ENCODE data around the gene AREL1. TPM values are rescaled to one million over a fixed set of nuclear protein-coding genes. Genes with fewer than 3 reads are reported as not detected.

Gene AREL1
- total RNA-seq, 1 experiment from 2014 or later, result 98.4 TPM

- Histone ChIP-seq H3K27me3 (ENCODE audit: insufficient read depth, low read depth) (no peaks in the 10 kb centered on the region), H3K27ac (no peak overlapping the region), H3K4me2 (no peak overlapping the region), H2AFZ (no peak overlapping the region), H3K9me2 (ENCODE audit: insufficient read depth) (no peaks in the 10 kb centered on the region), H4K20me1 (ENCODE audit: insufficient read depth) (no peaks in the 10 kb centered on the region), H3K4me3 (no peak overlapping the region), H3K36me3 (ENCODE audit: low read depth) (no peaks in the 10 kb centered on the region), H3K4me1 (replicated peaks; ENCODE audit: insufficient read depth) (peaks cover 39% of the 10 kb centered on the region), H3K9me3 (ENCODE audit: insufficient read depth, low read depth) (no peaks in the 10 kb centered on the region), H3K79me2 (ENCODE audit: low read depth) (no peaks in the 10 kb centered on the region), H3F3A (ENCODE audit: insufficient read depth, low read depth) (peaks cover 15% of the 10 kb centered on the region; the same call in 1 of the 2 replicates)
- POLR2A ChIA-PET (ENCODE audit: unreplicated experiment), result interaction anchor here (0.5 to 0.9 kb wide), 3 partner anchors 9 to 76 kb away, joined by 3 to 18 read pairs (median 4); no protein-coding TSS in a partner anchor
- TF ChIP-seq EZH2 (IDR thresholded peaks at IDR 0.05; ENCODE audit: low read depth) (no peak), CTCF (conservative IDR thresholded peaks at IDR 0.05) (no peak)
- CTCF ChIA-PET, result interaction anchor here (0.9 to 1.8 kb wide), 2 partner anchors 9 to 38 kb away, joined by 4 to 6 read pairs; no protein-coding TSS in a partner anchor
- DNase-seq, result peak in 1 of 2 experiments; percentile 71
- BruUV-seq (replicated peaks), result no TSS peak
- intact Hi-C loops (cut with micrococcal nuclease; ENCODE audit: unreplicated experiment), result no loop called here
These were observed 65.0 kb downstream of the AREL1 start for GRCh38 chr14:74647678-74648461.

DNA sequence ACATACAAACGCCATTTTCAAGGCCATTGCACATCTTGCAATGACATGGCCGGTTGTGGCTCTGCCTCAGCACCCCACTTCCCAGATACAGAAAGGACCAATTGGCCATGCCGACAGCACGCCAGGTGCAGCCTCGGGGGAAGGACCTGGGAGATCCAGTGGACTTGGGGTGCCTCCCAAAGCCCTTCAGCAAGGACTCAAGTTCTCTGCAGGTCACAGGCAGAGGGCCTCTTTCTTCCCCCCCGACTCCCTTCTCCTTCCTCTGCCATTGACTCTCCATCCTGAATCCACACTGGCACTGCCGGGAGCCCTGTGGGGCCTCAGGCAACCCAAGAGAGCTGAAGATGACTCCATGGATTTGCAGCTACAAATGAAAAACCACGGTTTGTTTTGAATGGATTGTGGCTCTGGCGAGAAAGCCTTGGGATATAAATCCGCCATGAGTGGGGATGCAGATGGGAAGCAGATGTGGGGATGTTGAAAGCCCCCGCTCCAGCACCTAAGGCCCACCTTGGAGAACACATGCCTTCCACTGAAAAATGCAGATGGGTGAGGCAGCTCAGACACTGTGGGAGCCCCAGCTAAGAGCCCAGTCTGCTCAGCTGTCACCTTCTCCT is 65.7 kb downstream of the AREL1 start:
- intact Hi-C loops (cut with micrococcal nuclease; ENCODE audit: unreplicated experiment), result no loop called here
- Histone ChIP-seq H3K4me3 (no peak overlapping the region), H3K79me2 (ENCODE audit: low read depth) (no peaks in the 10 kb centered on the region), H2AFZ (no peak overlapping the region), H3K9me3 (ENCODE audit: insufficient read depth, low read depth) (no peaks in the 10 kb centered on the region), H3K4me1 (replicated peaks; ENCODE audit: insufficient read depth) (peaks cover 36% of the 10 kb centered on the region), H3F3A (ENCODE audit: insufficient read depth, low read depth) (peaks cover 15% of the 10 kb centered on the region; the same call in 1 of the 2 replicates), H3K27ac (no peak overlapping the region), H4K20me1 (ENCODE audit: insufficient read depth) (no peaks in the 10 kb centered on the region), H3K27me3 (ENCODE audit: insufficient read depth, low read depth) (no peaks in the 10 kb centered on the region), H3K9me2 (ENCODE audit: insufficient read depth) (no peaks in the 10 kb centered on the region), H3K4me2 (no peak overlapping the region), H3K36me3 (ENCODE audit: low read depth) (no peaks in the 10 kb centered on the region)
- CTCF ChIA-PET, result interaction anchor here (1.8 kb wide), 1 partner anchor 8 kb away, joined by 6 read pairs; no protein-coding TSS in a partner anchor
- POLR2A ChIA-PET (ENCODE audit: unreplicated experiment), result interaction anchor here (0.9 kb wide), 1 partner anchor 75 kb away, joined by 4 read pairs; no protein-coding TSS in a partner anchor
- TF ChIP-seq CTCF (conservative IDR thresholded peaks at IDR 0.05) (no peak), EZH2 (IDR thresholded peaks at IDR 0.05; ENCODE audit: low read depth) (no peak)
- BruUV-seq (replicated peaks), result no TSS peak
- no peak for DNase-seq

- H3K4me1 ChIP-seq (replicated peaks; ENCODE audit: insufficient read depth), result peaks cover 33% of the 10 kb centered on the region
- no peaks in the 10 kb centered on the region for H4K20me1 ChIP-seq (ENCODE audit: insufficient read depth)
- no TSS peak for BruUV-seq (replicated peaks)
- H3K27me3 ChIP-seq (ENCODE audit: insufficient read depth, low read depth), result no peaks in the 10 kb centered on the region
- DNase-seq, result no peak
- no peaks in the 10 kb centered on the region for H3K36me3 ChIP-seq (ENCODE audit: low read depth)
- no peak overlapping the region for H3K27ac ChIP-seq
- H3K9me2 ChIP-seq (ENCODE audit: insufficient read depth), result no peaks in the 10 kb centered on the region
- no peaks in the 10 kb centered on the region for H3K9me3 ChIP-seq (ENCODE audit: insufficient read depth, low read depth)
- TF ChIP-seq EZH2 (IDR thresholded peaks at IDR 0.05; ENCODE audit: low read depth) (no peak), CTCF (conservative IDR thresholded peaks at IDR 0.05) (no peak)
- ChIA-PET CTCF (interaction anchor here (0.9 kb wide), 1 partner anchor 20 kb away, joined by 3 read pairs; no protein-coding TSS in a partner anchor), POLR2A (ENCODE audit: unreplicated experiment) (interaction anchor here (0.6 to 0.7 kb wide), 3 partner anchors 23 to 305 kb away, joined by 3 to 6 read pairs (median 3); no protein-coding TSS in a partner anchor)
- H3K4me2 ChIP-seq, result no peak overlapping the region
- intact Hi-C loops (cut with micrococcal nuclease; ENCODE audit: unreplicated experiment), result no loop called here
- no peaks in the 10 kb centered on the region for H3K79me2 ChIP-seq (ENCODE audit: low read depth)
- no peak overlapping the region for H3K4me3 ChIP-seq
- no peak overlapping the region for H2AFZ ChIP-seq
- peaks cover 12% of the 10 kb centered on the region; the same call in 1 of the 2 replicates for H3F3A ChIP-seq (ENCODE audit: insufficient read depth, low read depth)
These were observed 67.0 kb downstream of the AREL1 start for GRCh38 chr14:74645756-74646470.

All from PC-9 (cell line).